Hindlimb muscle (tissue), 1 donor: ENCODE measurements around the gene MAP3K20. TPM values are rescaled to one million over a fixed set of nuclear protein-coding genes. Genes with fewer than 3 reads are reported as not detected.
"Not testable (repeated sequence)": the region's sequence is repeated elsewhere in the genome, so short reads cannot be mapped to it uniquely, and the experiment has no call there.

Experiments
- DNase-seq: peaks from one replicate; pipeline ENCODE4 v3.0.0-alpha.2; 2013
- polyA plus RNA-seq: library from polyadenylated mRNA; unstranded; fragments of 120-200 nt; gene quantifications from one replicate; pipeline ENCODE4 v1.2.1, GENCODE V29; 2013; ENCODE audit not compliant: insufficient read length

The MAP3K20 gene
- polyA plus RNA-seq, 1 donor, result 79.1 TPM

GRCh38 chr2:173281898-173282297 lies 206.3 kb downstream of the MAP3K20 start:
- not testable (repeated sequence) for DNase-seq

DNA sequence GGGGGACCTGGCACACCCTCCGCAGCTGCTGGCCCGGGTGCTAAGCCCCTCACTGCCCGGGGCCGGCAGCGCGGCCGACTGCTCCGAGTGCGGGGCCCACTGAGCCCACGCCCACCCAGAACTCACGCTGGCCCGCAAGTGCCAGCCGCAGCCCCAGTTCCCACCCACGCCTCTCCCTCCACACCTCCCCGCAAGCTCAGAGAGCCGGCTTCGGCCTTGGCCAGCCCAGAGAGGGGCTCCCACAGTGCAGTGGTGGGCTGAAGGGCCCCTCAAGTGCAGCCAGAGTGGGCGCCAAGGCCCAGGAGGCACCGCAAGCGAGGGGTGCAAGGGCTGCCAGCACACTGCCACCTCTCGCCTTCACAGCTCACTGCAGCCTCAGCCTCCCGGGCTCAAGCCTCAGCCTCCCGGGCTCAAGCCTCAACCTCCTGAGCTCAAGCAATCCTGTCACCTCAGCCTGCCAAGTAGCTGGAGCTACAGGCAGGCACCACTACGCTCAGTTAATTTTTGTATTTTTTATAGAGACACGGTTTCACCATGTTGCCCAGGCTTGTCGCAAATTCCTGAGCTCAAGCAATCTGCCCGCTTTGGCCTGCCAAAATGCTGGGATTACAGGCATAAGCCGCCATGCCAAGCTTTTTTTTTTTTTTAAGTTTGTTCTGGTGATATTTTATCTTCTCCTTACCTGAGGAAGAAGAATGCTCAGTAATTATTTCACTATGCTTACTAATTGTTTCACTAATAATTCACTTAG lies 207.3 kb downstream of the MAP3K20 start:
- no peak for DNase-seq

DNA sequence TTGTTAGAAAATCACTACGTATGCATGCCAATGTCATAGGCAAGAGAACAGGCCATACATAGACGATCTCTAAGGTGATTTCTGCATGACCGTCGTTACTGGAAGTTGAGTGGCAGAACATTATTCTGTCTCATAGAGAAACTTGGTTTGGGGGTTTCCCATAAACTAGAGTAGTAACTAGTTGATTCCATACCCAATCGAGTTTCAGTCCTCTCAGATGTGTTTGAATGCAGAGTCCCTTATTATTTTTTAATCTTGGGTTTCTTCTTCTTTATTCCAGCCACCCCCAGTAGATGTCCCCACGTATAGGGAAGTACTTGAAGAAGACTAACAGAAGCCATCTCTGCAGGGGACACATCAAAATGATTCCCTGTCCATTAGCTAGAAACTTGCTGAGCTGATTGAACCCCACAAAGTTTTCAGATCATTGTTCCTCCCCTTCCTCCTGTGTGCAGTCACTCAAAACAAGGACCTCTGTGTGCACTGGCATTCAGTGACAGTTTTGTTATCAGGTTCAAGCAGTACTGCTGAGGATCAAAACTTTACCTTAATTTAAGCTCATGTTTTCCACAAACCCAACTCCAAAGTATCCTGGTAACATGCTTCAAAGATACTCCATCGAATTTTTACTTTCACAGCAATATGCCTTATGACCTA lies 210.6 kb downstream of the MAP3K20 start:
- no peak for DNase-seq

DNA sequence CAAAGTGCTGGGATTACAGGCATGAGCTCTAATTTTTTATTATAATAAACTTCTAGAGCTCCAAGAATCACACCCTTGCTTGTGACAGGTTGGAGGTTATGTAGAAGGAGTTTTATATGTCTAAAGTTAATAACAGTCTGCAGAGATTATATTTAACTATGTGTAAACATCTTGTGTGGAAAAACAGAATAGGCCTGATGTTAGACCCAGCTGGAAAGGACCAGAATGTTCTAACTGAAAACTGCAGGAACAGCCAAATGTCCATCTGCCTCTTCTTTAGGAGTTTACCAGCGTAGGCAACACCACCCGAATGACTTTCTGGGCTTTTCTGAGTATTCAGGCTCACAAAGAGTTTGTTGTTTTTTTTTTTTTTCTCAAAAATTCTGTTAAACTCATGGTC lies 211.9 kb downstream of the MAP3K20 start:
- no peak for DNase-seq

- no peak for DNase-seq
These were observed 212.9 kb downstream of the MAP3K20 start for GRCh38 chr2:173288561-173288960.

DNA sequence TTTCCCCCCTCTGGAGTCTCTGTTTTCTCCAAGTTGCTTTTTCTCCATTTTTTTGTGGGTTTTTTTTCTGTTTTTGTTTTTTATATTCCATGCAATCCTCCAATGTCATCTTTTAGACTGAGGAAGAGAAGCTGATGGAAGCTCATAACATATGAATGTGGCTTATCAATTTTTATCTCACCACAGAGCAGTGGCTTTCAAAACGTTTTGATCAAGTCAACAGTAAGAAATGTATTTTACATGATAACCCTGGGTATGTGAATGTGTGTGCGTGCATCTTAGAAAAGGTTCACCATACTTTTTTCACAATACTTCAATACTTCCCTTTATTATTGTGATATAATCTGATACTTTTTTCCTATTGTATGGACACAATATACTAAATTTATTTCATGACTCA lies 214.4 kb downstream of the MAP3K20 start:
- no peak for DNase-seq

- DNase-seq, result no peak
These were observed 214.9 kb downstream of the MAP3K20 start for GRCh38 chr2:173290518-173290917.

DNA sequence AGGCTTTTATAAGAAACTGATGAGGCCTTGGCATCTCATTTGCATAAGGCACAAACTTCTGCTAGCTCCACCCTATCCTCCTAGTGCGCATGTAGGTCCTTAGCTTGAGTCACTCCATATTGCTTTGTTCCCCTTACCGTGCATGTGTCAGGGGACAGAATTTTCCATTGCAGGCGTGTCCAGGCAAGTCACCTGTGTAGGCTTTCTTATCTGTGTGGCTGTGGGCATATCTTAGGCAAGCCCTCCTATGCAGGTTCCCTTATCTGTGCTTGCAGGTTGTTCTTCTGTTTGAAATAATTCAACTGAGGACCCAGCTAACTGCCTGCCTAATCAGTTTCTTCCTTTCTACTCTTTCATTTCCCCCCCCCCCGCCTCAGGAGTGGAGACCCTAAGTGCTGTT lies 215.8 kb downstream of the MAP3K20 start:
- no peak for DNase-seq

- no peak for DNase-seq
These were observed 220.6 kb downstream of the MAP3K20 start for GRCh38 chr2:173296235-173296634.

DNA sequence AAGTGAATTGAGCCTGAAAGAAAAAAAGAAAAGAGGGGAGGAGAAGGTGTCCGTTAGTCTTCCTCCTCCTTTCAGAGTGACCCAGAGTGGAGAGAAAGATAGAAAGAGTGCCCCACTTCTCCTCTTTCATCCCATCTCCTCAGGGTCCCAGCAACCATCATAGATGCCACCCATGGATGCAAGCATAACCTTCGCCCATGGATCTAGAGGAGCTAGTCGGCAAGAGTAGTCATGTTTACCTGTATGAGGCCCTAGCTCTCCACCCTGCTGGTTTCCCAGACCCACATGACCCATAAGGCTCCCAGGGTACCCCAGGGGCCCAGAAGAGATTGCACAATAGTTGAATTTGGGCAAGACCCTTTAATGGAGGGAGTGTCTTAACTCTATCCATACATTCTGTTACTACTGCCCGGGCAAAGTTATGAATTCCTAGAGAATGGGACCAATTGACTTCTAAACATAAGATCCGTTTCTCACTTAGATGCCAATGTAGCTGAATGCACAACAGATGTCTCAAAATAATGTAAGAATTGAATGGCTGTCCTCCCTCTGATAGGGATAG lies 223.0 kb downstream of the MAP3K20 start:
- DNase-seq, result no peak

DNA sequence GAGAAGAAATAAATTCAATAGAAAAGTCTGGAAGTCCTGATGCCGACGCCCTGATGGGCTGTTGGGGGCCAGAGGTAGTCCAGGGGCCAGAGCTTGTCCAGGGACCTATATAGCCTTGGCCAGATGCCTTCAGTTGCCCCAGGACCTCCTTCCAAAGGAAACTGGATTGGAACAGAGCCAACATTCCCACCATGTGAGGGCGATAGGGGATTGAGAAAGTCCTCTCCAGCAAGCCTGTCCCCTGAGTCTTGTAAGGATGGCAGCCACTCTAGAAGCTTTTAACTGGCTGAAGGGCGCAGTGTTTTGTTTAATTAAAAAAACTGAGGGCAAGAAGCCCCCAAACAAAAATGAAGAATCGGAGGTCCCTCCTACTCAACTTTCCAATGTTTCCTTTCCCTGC lies 224.1 kb downstream of the MAP3K20 start:
- no peak for DNase-seq

GRCh38 chr2:173300458-173300857 lies 224.8 kb downstream of the MAP3K20 start:
- DNase-seq, result no peak

- DNase-seq, result not testable (repeated sequence)
These were observed 225.9 kb downstream of the MAP3K20 start for GRCh38 chr2:173301549-173301948.

- DNase-seq, result no peak
These were observed 229.7 kb downstream of the MAP3K20 start for GRCh38 chr2:173305303-173305702.

DNA sequence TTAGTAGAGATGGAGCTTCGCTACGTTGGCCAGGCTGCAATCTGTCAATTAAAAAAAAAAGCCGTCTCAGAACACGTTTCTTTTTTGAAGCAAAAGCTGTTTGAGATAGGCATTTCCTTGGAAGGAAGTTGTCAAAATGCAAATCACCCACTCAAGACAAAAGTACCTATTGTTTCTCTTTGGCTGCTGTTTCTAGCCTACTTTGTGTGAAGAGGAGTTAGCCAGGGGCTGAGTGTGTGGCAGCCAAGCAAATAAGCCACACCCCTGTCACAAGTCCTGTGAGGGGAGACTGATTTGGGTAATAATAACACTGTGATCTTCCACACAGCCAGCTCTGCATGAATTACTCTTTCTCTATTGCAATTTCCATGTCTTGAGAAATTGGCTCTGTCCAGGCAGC lies 231.6 kb downstream of the MAP3K20 start:
- no peak for DNase-seq

- DNase-seq, result not testable (repeated sequence)
These were observed 233.7 kb downstream of the MAP3K20 start for GRCh38 chr2:173309370-173309769.

DNA sequence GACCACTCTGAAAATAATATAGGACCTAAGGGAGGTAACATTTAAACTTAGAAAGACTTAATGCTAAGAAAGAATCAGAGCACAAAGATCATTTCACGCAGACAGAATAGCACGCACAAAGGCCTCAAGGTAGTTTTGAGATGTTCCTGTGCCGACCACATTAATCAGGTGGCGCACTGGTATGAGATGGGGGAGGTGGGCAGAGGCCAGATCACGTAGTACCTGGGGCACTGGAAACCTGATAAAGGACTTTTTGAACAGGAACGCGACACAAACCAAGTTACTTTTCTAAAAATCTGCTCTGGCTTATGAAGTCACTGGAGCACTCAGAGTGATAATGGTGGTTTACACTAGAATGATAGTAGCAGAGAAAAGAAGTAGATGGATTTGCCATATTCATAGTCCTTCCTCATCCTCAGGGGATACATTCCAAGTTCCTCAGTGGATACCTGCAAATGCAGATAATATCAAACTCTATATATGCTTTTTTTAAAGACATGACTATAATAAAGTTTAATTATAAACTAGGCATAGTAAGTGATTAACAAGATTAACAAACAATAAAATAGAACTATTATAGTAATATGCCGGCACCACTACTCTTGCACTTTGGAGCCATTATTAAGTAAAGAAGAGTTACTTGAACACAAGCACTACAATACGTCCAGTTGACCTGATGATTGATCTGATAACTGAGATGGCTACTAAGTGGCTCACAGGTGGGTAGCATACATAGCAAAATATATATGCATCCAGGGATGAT lies 236.4 kb downstream of the MAP3K20 start:
- no peak for DNase-seq
